A204.1 (cell line): ENCODE results near the gene MAPK8IP2.

Source experiments
- FAIRE-seq: peaks from 2 replicates; lab custom pipeline; 2012; peaks lifted over from hg19 to GRCh38; lab: Jason Lieb, UNC

The MAPK8IP2 gene

GRCh38 chr22:50600538-50600937 lies at the start of gene MAPK8IP2:
TSS of gene MAPK8IP2 (plus strand) at chr22:50600793. CDS start at chr22:50600819, 26 bp downstream.
- no peak for FAIRE-seq

GRCh38 chr22:50551160-50551752 lies 49.3 kb upstream of the MAPK8IP2 start:
- FAIRE-seq: no peak

DNA sequence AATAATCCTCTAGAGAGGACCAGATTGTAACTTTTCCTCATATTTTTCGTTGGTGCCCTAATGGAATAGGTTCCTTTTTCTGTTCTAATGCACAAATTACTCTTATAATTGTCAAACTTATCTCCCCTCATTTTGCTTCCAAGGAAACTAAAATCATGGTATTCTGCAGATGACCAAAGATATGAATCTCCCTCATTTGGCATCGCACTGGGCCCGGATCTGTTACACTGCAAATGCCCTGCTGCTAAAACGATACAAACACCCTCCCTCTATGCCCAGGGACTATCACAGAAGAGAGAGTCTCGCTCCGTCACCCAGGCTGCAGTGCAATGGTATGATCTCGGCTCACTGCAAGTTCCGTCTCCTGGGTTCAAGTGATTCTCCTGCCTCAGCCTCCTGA lies 47.3 kb upstream of the MAPK8IP2 start:
- no peak for FAIRE-seq

GRCh38 chr22:50556703-50557102 lies 43.9 kb upstream of the MAPK8IP2 start:
- FAIRE-seq: no peak

- FAIRE-seq: no peak
Observed at GRCh38 chr22:50560034-50560433, 40.6 kb upstream of the MAPK8IP2 start.

GRCh38 chr22:50561401-50562358 lies 38.9 kb upstream of the MAPK8IP2 start:
- no peak for FAIRE-seq

- FAIRE-seq: peak; percentile 58
Observed at GRCh38 chr22:50562523-50563412, 37.8 kb upstream of the MAPK8IP2 start, which contains the start of gene SYCE3. TSS of gene SYCE3 (minus strand) at chr22:50562919. CDS start at chr22:50556405, 6,514 bp downstream.

DNA sequence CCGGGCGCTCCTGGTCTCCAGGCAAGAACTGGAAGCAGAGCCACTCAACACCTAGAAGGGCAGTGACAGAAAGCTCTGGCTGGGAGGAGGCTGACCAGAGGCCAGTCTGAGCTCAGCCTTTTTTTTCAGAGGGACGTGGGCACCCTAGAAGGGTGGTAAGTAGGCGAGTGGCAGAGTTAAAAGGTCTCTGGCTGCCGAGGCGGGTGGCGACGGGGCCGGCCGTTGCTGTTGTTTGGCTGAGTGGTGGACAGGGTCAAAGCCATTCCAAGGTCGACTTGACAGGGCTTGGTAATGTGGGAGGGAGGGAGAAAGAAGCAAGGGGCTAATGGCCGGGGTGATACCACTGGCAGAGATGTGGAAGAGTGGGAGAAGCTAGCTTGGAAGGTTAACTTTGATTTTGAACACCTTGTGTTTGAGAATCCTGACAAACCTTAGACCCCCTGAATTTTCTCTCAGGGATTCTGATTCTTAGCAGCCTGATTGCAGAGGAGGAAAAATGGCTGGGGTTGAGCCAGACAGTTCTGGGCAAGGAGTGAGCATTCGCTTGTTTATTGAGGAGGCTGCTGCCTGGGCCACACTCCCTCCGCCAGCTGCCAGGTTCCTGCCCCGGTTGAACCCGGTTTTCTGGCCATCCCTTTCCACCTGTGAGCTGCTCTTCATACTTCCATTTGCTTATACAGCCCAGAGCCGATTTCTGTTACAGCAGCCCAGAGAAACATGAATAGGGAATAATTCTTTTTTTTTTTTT lies 37.0 kb upstream of the MAPK8IP2 start:
- no peak for FAIRE-seq

GRCh38 chr22:50564289-50564688 lies 36.3 kb upstream of the MAPK8IP2 start:
- no peak for FAIRE-seq

DNA sequence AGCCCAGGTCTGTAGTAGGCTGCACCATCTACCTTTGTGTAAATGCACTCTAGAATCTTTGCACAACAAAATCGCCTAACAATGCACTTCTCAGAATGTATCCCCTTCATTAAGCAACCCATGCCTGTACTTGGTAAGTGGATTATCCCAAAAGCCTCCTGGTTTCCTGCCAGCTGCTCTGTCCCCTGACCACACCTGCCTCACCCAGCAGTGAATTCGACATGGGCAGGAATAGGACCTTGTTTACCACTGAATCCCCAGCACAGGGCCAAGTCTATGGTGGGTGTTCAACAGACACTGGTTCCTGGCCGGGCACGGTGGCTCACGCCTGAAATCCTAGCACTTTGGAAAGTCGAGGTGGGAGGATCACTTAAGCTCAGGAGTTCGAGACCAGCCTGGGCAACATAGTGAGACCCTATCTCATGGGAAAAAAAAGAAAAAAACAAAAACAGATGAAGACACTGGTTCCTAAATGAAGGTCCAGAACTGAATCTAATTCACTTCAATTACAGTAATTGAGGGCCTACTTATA lies 32.8 kb upstream of the MAPK8IP2 start:
- FAIRE-seq: no peak

GRCh38 chr22:50568626-50569025 lies 32.0 kb upstream of the MAPK8IP2 start:
- no peak for FAIRE-seq

GRCh38 chr22:50569041-50569459 lies 31.5 kb upstream of the MAPK8IP2 start:
- FAIRE-seq: no peak

DNA sequence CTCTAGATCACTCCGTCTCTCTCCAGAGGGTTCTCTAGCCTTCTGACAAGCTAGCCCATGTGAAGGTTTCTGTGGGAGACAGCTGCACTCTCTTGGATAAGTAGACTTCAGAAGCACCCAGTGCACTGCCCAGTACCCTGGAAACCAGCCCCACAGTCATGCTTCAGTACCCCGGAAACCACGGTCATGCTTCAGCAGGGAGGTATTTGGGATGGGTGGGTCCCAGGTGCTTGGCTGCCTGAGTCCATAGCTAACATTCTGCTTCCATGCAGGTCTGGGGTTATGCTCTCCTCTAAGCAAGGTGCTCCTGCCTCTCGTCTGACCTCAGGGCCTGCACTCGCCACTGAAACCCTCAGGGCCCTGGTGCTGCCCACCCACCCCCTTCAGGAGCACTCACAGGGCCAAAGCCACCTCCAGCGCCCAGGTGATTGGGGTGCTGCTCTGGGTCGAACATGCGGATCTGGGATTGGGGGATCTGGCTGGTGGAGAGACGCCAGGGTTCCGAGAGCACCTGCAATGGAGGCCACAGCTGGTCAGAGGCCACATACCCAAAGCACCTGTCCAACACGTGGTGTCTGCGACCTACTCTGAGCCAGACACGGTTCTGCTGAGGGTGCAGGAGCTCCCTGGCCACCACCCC lies 30.6 kb upstream of the MAPK8IP2 start:
- FAIRE-seq: no peak

GRCh38 chr22:50570861-50571260 lies 29.7 kb upstream of the MAPK8IP2 start:
- FAIRE-seq: no peak

DNA sequence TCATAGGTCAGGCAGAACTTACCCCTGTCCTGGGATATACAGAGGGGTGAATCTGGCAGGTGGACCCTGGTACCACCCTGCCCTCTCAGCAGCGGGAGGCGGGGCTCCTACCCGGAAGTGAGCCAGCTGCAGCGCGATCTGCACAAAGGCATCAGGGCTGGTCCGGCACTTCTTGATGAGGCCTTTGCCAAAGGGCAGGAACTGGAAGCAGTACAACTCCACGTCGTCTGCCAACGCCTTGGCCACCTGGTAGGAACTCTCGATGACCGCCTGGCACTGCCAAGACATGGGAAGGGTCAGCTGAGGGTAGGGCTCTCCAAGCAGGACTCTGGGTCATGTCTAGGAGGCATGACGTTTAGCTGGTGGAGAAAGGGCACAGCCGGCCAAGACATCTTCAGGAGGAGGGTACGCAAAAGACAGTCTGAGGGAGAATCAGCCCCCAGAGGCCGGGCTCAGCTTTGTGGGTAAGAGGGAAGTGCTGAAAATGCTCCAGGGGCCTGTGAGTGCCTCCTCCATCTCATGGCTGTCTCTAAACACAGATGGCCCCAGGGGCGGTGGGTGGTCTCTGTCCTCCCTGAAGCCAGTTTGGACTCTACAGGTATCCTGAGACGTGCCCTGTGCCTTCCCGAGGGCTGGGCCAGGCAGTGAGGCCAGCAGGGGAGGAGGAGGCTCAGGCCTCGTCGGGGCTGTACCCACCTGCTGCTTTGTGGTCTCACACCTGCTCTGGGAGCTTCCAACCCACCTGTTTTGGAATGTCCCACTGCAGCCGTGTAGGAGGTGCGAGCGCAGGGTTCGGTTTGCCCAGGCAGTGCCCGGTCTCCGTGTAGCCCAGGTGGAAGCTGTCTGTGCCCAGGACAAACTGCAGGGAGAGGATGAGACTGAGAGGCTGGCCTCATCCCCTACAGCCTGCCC lies 29.1 kb upstream of the MAPK8IP2 start:
- FAIRE-seq: no peak

- FAIRE-seq: no peak
Observed at GRCh38 chr22:50572965-50573364, 27.6 kb upstream of the MAPK8IP2 start.

GRCh38 chr22:50573491-50574382 lies 26.9 kb upstream of the MAPK8IP2 start:
- no peak for FAIRE-seq

GRCh38 chr22:50574383-50574755 lies 26.2 kb upstream of the MAPK8IP2 start:
- no peak for FAIRE-seq

- FAIRE-seq: no peak
Observed at GRCh38 chr22:50575426-50575941, 25.1 kb upstream of the MAPK8IP2 start.
